NCI-H774 (cell line): Measurements from ENCODE around the gene KAT8.
"Not testable (repeated sequence)": the region's sequence is repeated elsewhere in the genome, so short reads cannot be mapped to it uniquely, and the experiment has no call there.

ENCODE experiments used
- DNase-seq: peaks from one replicate; lab custom pipeline; 2025; lab: John Stamatoyannopoulos, UW

Gene KAT8

GRCh38 chr16:31148896-31149295 lies 31.4 kb downstream of the KAT8 start:
- no peak for DNase-seq

- no peak for DNase-seq
These were observed 31.9 kb downstream of the KAT8 start for GRCh38 chr16:31149332-31149731.

- no peak for DNase-seq
These were observed 32.7 kb downstream of the KAT8 start, which contains the start of gene PRSS36 for GRCh38 chr16:31149894-31150890. PRSS36 (minus strand) TSS chr16:31150066; CDS start chr16:31150035, 31 bp downstream.

GRCh38 chr16:31150976-31151375 lies 33.5 kb downstream of the KAT8 start:
- DNase-seq = not testable (repeated sequence)

GRCh38 chr16:31157136-31157535 lies 39.7 kb downstream of the KAT8 start:
- no peak for DNase-seq

- DNase-seq = no peak
These were observed 49.9 kb downstream of the KAT8 start for GRCh38 chr16:31167315-31167714.

GRCh38 chr16:31168848-31169247 lies 51.4 kb downstream of the KAT8 start:
- no peak for DNase-seq

GRCh38 chr16:31170048-31170447 lies 52.6 kb downstream of the KAT8 start:
- DNase-seq = peak; percentile 50

GRCh38 chr16:31177136-31177535 lies 59.7 kb downstream of the KAT8 start:
- DNase-seq = no peak

GRCh38 chr16:31179219-31179746 lies 61.8 kb downstream of the KAT8 start:
- no peak for DNase-seq

GRCh38 chr16:31179747-31180459 lies 62.4 kb downstream of the KAT8 start, which contains the start of gene FUS:
FUS (plus strand) TSS chr16:31180139; CDS start chr16:31180215, 76 bp downstream.
- DNase-seq = peak; percentile 85
